ENCODE measurements around the gene PRCC. TPM values are rescaled to one million over a fixed set of nuclear protein-coding genes. Genes with fewer than 3 reads are reported as not detected.

The PRCC gene
- total and polyA plus RNA-seq, 4 donors, result 23.9 to 110 (median 71.0) TPM

Other genes with a start within 250 kb of the PRCC start
- 1 to 10 TPM; 4.9 to 7.3 TPM for gene IQGAP3, start 195.0 kb upstream of the PRCC start, total RNA-seq
- 10 to 100 TPM in 1 of 2 donors, 1 to 10 TPM in 1; 6.8 to 10.4 TPM for gene IQGAP3, start 195.0 kb upstream of the PRCC start, polyA plus RNA-seq (ENCODE audit: insufficient read length in 2 of 2)
- gene TTC24, start 187.8 kb upstream of the PRCC start, total RNA-seq, result not detected
- gene TTC24, start 187.8 kb upstream of the PRCC start, polyA plus RNA-seq (ENCODE audit: insufficient read length in 2 of 2), result not detected
- 100 to 1,000 TPM in 1 of 2 donors, 10 to 100 TPM in 1; 53.5 to 113 TPM for gene NAXE, start 175.8 kb upstream of the PRCC start, total RNA-seq
- 100 to 1,000 TPM; 107 TPM for gene NAXE, start 175.8 kb upstream of the PRCC start, polyA plus RNA-seq (ENCODE audit: insufficient read length in 2 of 2)
- 1 to 10 TPM; 9.5 to 9.7 TPM for gene GPATCH4, start 166.1 kb upstream of the PRCC start, total RNA-seq
- 10 to 100 TPM; 41.7 to 44.5 TPM for gene GPATCH4, start 166.1 kb upstream of the PRCC start, polyA plus RNA-seq (ENCODE audit: insufficient read length in 2 of 2)
- 1 to 10 TPM; 7.3 to 9.4 TPM for gene HAPLN2, start 148.1 kb upstream of the PRCC start, total RNA-seq
- gene HAPLN2, start 148.1 kb upstream of the PRCC start, polyA plus RNA-seq (ENCODE audit: insufficient read length in 2 of 2), result 10 to 100 TPM; 37.7 to 38.8 TPM
- gene BCAN, start 125.4 kb upstream of the PRCC start, total RNA-seq, result 100 to 1,000 TPM; 181 to 240 TPM
- gene BCAN, start 125.4 kb upstream of the PRCC start, polyA plus RNA-seq (ENCODE audit: insufficient read length in 2 of 2), result 1,000 to 10,000 TPM in 1 of 2 donors, 100 to 1,000 TPM in 1; 973 to 1,252 TPM
- 10 to 100 TPM; 37.9 to 61.8 TPM for gene NES, start 90.1 kb upstream of the PRCC start, total RNA-seq
- 100 to 1,000 TPM in 1 of 2 donors, 10 to 100 TPM in 1; 96.9 to 111 TPM for gene NES, start 90.1 kb upstream of the PRCC start, polyA plus RNA-seq (ENCODE audit: insufficient read length in 2 of 2)
- gene CRABP2, start 62.0 kb upstream of the PRCC start, total RNA-seq, result 100 to 1,000 TPM in 1 of 2 donors, 10 to 100 TPM in 1; 35.6 to 482 TPM
- gene CRABP2, start 62.0 kb upstream of the PRCC start, polyA plus RNA-seq (ENCODE audit: insufficient read length in 2 of 2), result 100 to 1,000 TPM in 1 of 2 donors, 10 to 100 TPM in 1; 37.7 to 139 TPM
- 10 to 100 TPM in 1 of 2 donors, 1 to 10 TPM in 1; 8.1 to 27.4 TPM for gene METTL25B, start 39.1 kb upstream of the PRCC start, total RNA-seq
- gene METTL25B, start 39.1 kb upstream of the PRCC start, polyA plus RNA-seq (ENCODE audit: insufficient read length in 2 of 2), result 10 to 100 TPM; 35.9 to 36.0 TPM
- gene ISG20L2, start 38.8 kb upstream of the PRCC start, total RNA-seq, result 10 to 100 TPM in 1 of 2 donors, 1 to 10 TPM in 1; 9.2 to 25.9 TPM
- gene ISG20L2, start 38.8 kb upstream of the PRCC start, polyA plus RNA-seq (ENCODE audit: insufficient read length in 2 of 2), result 10 to 100 TPM; 38.1 to 39.2 TPM
- 10 to 100 TPM; 22.9 to 61.1 TPM for gene MRPL24, start 26.4 kb upstream of the PRCC start, total RNA-seq
- 10 to 100 TPM; 54.5 to 59.8 TPM for gene MRPL24, start 26.4 kb upstream of the PRCC start, polyA plus RNA-seq (ENCODE audit: insufficient read length in 2 of 2)
- gene HDGF, start 15.9 kb upstream of the PRCC start, total RNA-seq, result 100 to 1,000 TPM in 1 of 2 donors, 10 to 100 TPM in 1; 69.8 to 197 TPM
- gene HDGF, start 15.9 kb upstream of the PRCC start, polyA plus RNA-seq (ENCODE audit: insufficient read length in 2 of 2), result 100 to 1,000 TPM; 154 to 161 TPM
- gene SH2D2A, start 49.3 kb downstream of the PRCC start, total RNA-seq, result under 1 TPM in 1 of 2 donors, not detected in 1; 0.33 TPM
- under 1 TPM; 0.51 to 0.53 TPM for gene SH2D2A, start 49.3 kb downstream of the PRCC start, polyA plus RNA-seq (ENCODE audit: insufficient read length in 2 of 2)
- gene INSRR, start 91.6 kb downstream of the PRCC start, total RNA-seq, result 1 to 10 TPM in 1 of 2 donors, under 1 TPM in 1; 0.40 to 5.2 TPM
- gene INSRR, start 91.6 kb downstream of the PRCC start, polyA plus RNA-seq (ENCODE audit: insufficient read length in 2 of 2), result 1 to 10 TPM in 1 of 2 donors, under 1 TPM in 1; 0.70 to 3.4 TPM
- 10 to 100 TPM in 1 of 2 donors, 1 to 10 TPM in 1; 2.6 to 13.5 TPM for gene NTRK1, start 93.3 kb downstream of the PRCC start, total RNA-seq
- gene NTRK1, start 93.3 kb downstream of the PRCC start, polyA plus RNA-seq (ENCODE audit: insufficient read length in 2 of 2), result 1 to 10 TPM; 1.7 to 2.8 TPM
- 10 to 100 TPM in 1 of 2 donors, 1 to 10 TPM in 1; 3.5 to 12.7 TPM for gene PEAR1, start 126.2 kb downstream of the PRCC start, total RNA-seq
- gene PEAR1, start 126.2 kb downstream of the PRCC start, polyA plus RNA-seq (ENCODE audit: insufficient read length in 2 of 2), result 10 to 100 TPM in 1 of 2 donors, 1 to 10 TPM in 1; 5.6 to 11.6 TPM
- 1 to 10 TPM in 1 of 2 donors, under 1 TPM in 1; 0.30 to 4.5 TPM for gene LRRC71, start 153.1 kb downstream of the PRCC start, total RNA-seq
- 1 to 10 TPM; 8.0 to 8.5 TPM for gene LRRC71, start 153.1 kb downstream of the PRCC start, polyA plus RNA-seq (ENCODE audit: insufficient read length in 2 of 2)